Endothelial cell of umbilical vein (primary cell): ENCODE results near the gene FBXO11. TPM values are rescaled to one million over a fixed set of nuclear protein-coding genes. Genes with fewer than 3 reads are reported as not detected.

ENCODE experiments used
- BruUV-seq: library from RNA; stranded (reverse); fragments of 400-500 nt; replicated peaks from 2 replicates; lab custom pipeline; 2021; lab: Mats Ljungman, UMichigan
- CTCF ChIA-PET: fragments of 300-600, 350-600 bp; sonication (Branson Sonifier 250); formaldehyde crosslinking; loops from one replicate; lab custom pipeline; 2021; ENCODE audit warnings: antibody characterized with exemption, inconsistent platforms; lab: Charles Lee
- POLR2A ChIA-PET: fragments of 300-600, 350-600 bp; sonication (Branson Sonifier 250); formaldehyde crosslinking; loops from one replicate; lab custom pipeline; 2021; ENCODE audit warnings: antibody characterized with exemption, inconsistent platforms; lab: Charles Lee
- DNase-seq: peaks from one replicate; pipeline ENCODE4 v3.0.0-alpha.2; 2011; ENCODE audit warnings: low read depth, low spot score
- FAIRE-seq: peaks from 2 replicates; lab custom pipeline; 2011; peaks lifted over from hg19 to GRCh38; lab: Jason Lieb, UNC
- H2AFZ ChIP-seq: 2 replicates; pipeline ENCODE4 v1.6.0; 2012; ENCODE audit warnings: low read depth, low read length, control low read depth, inconsistent platforms
- H3K27ac ChIP-seq: 2 replicates; pipeline ENCODE4 v1.5.1; 2011; ENCODE audit warnings: low read depth, mild to moderate bottlenecking, control low read depth, low read length, moderate library complexity; ENCODE audit not compliant: insufficient read depth
- H3K27me3 ChIP-seq, 2 experiments: 2 replicates each; pipeline versions ENCODE4 v1.6.0 to v1.6.1; 2011; ENCODE audit warnings: low read length in 2 of 2, mixed read lengths in 1 of 2; ENCODE audit not compliant: control insufficient read depth in 2 of 2, insufficient read depth in 2 of 2
- H3K36me3 ChIP-seq, 2 experiments: 2 replicates in 1 of 2; 3 replicates in 1 of 2; pipeline ENCODE4 v1.5.1; 2011; ENCODE audit warnings: low read length in 2 of 2, mild to moderate bottlenecking in 1 of 2, moderate library complexity in 1 of 2; ENCODE audit not compliant: control insufficient read depth in 2 of 2, insufficient read depth in 2 of 2; ENCODE audit errors: extremely low read depth in 1 of 2
- H3K4me1 ChIP-seq: 3 replicates; pipeline ENCODE4 v1.5.1; 2011; ENCODE audit warnings: mild to moderate bottlenecking, low read length; ENCODE audit not compliant: control insufficient read depth, insufficient read depth; ENCODE audit errors: extremely low read depth
- H3K4me2 ChIP-seq: 2 replicates; pipeline ENCODE4 v1.6.1; 2011; ENCODE audit warnings: low read length, control low read depth, mixed read lengths; ENCODE audit not compliant: insufficient read depth
- H3K4me3 ChIP-seq, 3 experiments: fragments of 200-600 bp in 1 of 3; sonication (generic), shearing (Covaris generic) in 1 of 3; replicated peaks in 1 of 3; 2 replicates each; pipeline ENCODE4 v1.5.1; 2011 to 2016; ENCODE audit warnings: control low read depth in 3 of 3, low read length in 3 of 3, mild to moderate bottlenecking in 2 of 3, inconsistent platforms in 1 of 3, low read depth in 1 of 3, moderate library complexity in 1 of 3; ENCODE audit not compliant: insufficient read depth in 1 of 3
- H3K79me2 ChIP-seq: 2 replicates; pipeline ENCODE4 v1.6.0; 2012; ENCODE audit warnings: low read length, inconsistent platforms; ENCODE audit not compliant: control insufficient read depth, insufficient read depth
- H3K9ac ChIP-seq: replicated peaks from 2 replicates; pipeline ENCODE3; 2011; ENCODE audit warnings: low read length, control low read depth; ENCODE audit not compliant: insufficient read depth; ENCODE audit errors: extremely low read depth
- H3K9me1 ChIP-seq: replicated peaks from 3 replicates; pipeline ENCODE4 v1.6.0; 2011; ENCODE audit warnings: mild to moderate bottlenecking, low read length; ENCODE audit not compliant: control insufficient read depth, insufficient read depth; ENCODE audit errors: extremely low read depth
- H3K9me3 ChIP-seq: replicated peaks from 2 replicates; pipeline ENCODE4 v1.5.1; 2012; ENCODE audit warnings: low read length, inconsistent platforms; ENCODE audit not compliant: control insufficient read depth, insufficient read depth
- H4K20me1 ChIP-seq: replicated peaks from 2 replicates; pipeline ENCODE3; 2011; ENCODE audit warnings: mild to moderate bottlenecking, low read length; ENCODE audit not compliant: control insufficient read depth, insufficient read depth; ENCODE audit errors: extremely low read depth
- EZH2 ChIP-seq: IDR thresholded peaks from 2 replicates; pipeline ENCODE4 v1.6.1; 2012; ENCODE audit warnings: borderline replicate concordance, low read depth, mild to moderate bottlenecking, moderate library complexity, low read length, inconsistent platforms; ENCODE audit not compliant: severe bottlenecking
- FOS ChIP-seq: IDR thresholded peaks from 2 replicates; pipeline ENCODE4 v1.6.1; 2011; ENCODE audit warnings: mild to moderate bottlenecking, low read length, moderate library complexity, borderline replicate concordance; ENCODE audit not compliant: insufficient read depth
- GATA2 ChIP-seq: IDR thresholded peaks from 2 replicates; pipeline ENCODE4 v1.7.0; 2011; ENCODE audit warnings: low read depth, mild to moderate bottlenecking, moderate library complexity, mixed read lengths, low read length; ENCODE audit not compliant: insufficient read length, insufficient read depth
- JUN ChIP-seq: IDR thresholded peaks from 2 replicates; pipeline ENCODE4 v1.6.1; 2011; ENCODE audit warnings: borderline replicate concordance, low read depth; ENCODE audit not compliant: insufficient read length, insufficient read depth
- MYC ChIP-seq: IDR thresholded peaks from one replicate; pipeline ENCODE4 v1.6.1; 2011; ENCODE audit warnings: mild to moderate bottlenecking, low read depth, low read length
- POLR2A ChIP-seq: IDR thresholded peaks from 2 replicates; pipeline ENCODE4 v1.6.1; 2012; ENCODE audit warnings: low read depth, mild to moderate bottlenecking, control low read depth, low read length
- POLR2AphosphoS5 ChIP-seq: IDR thresholded peaks from 2 replicates; pipeline ENCODE4 v1.6.1; 2012; ENCODE audit warnings: low read depth, mild to moderate bottlenecking, control low read depth, low read length, moderate library complexity; ENCODE audit not compliant: insufficient read depth
- dilution Hi-C: fragments of 300-500 bp; cut with MboI; formaldehyde crosslinking; loops from one replicate; pipeline ENCODE4 v1.15.0; 2019; ENCODE audit warnings: low sequenced_read_pairs; ENCODE audit not compliant: extremely low pct_ligation_motif_present
- intact Hi-C: fragments of 100-400 bp; cut with micrococcal nuclease; formaldehyde crosslinking; loops from one replicate; pipeline ENCODE4 v1.10.0; 2022
- polyA plus RNA-seq, 4 experiments: library from polyadenylated mRNA; depleted of rRNA in 3 of 4; stranded (reverse) in 3 of 4; unstranded in 1 of 4; fragments of >200 nt; gene quantifications; 2 replicates each; pipeline versions ENCODE4 v1.2.1 to v1.2.3, GENCODE V29; 2011 to 2012; ENCODE audit warnings: missing spikeins in 1 of 4
- total RNA-seq: library from RNA; stranded (reverse); gene quantifications from 2 replicates; pipeline ENCODE4 v1.2.3, GENCODE V29; 2021
- TF ChIP-seq, protein P1 (sequence below), 2 donors: IDR thresholded peaks; 1 replicate in 1 of 2; 2 replicates in 1 of 2; pipeline ENCODE4 v1.5.1; 2011; ENCODE audit warnings: low read length in 2 of 2, mild to moderate bottlenecking in 2 of 2, moderate library complexity in 2 of 2, control low read depth in 1 of 2, inconsistent platforms in 1 of 2, low read depth in 1 of 2; ENCODE audit not compliant: insufficient read depth in 1 of 2; ENCODE audit errors: extremely low read depth in 1 of 2
- TF ChIP-seq, protein P2 (sequence below): IDR thresholded peaks from 2 replicates; pipeline ENCODE4 v1.6.1; 2011; ENCODE audit not compliant: insufficient read depth, insufficient read length

The FBXO11 gene
- total and polyA plus RNA-seq, 2 donors (not counting 3 experiments of a cell fraction or from before 2014, with no cell fraction given) = 23.4 to 59.6 TPM

DNA sequence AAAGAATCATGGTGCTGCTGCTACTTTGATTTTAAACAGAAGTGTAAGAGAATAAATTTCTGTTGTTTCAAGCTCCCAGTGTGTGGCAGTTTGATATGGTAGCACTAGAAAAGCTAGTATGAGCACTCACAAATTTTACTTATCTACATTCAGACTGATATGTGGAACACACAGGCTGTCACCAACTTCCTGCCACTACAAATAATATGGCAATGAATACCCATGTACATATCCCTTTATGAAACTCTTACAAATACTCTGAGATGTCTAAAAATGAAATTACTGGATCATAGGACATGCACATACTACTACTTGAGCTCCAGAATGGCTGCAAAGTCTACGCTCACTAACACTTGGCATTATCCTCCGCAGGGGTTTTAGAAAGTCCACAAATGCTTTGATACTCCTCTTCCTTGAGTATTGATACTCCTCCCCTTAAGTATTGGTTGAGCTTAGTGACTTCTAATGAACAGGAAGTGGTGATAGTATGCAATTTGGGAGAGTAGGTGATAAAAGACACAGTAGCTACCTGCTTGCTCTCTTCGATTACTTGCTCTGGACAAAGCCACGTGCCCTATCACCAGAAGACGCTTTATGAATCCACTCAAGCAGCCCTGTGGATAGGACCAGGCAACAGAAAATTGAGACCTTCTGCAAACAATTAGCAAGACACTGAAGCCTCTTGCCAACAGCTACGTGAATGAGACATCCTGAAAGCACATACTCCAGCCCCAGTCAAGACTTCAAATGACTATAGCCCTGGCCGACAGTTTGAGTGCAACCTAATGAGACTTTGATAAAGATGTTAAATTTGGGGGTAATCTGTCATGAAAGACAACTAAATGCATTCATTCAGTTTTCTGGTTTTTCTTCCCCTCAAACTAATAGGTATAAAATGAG lies 35.4 kb downstream of the FBXO11 start:
- TF ChIP-seq POLR2AphosphoS5 = no peak
- TF ChIP-seq, protein P1, sequence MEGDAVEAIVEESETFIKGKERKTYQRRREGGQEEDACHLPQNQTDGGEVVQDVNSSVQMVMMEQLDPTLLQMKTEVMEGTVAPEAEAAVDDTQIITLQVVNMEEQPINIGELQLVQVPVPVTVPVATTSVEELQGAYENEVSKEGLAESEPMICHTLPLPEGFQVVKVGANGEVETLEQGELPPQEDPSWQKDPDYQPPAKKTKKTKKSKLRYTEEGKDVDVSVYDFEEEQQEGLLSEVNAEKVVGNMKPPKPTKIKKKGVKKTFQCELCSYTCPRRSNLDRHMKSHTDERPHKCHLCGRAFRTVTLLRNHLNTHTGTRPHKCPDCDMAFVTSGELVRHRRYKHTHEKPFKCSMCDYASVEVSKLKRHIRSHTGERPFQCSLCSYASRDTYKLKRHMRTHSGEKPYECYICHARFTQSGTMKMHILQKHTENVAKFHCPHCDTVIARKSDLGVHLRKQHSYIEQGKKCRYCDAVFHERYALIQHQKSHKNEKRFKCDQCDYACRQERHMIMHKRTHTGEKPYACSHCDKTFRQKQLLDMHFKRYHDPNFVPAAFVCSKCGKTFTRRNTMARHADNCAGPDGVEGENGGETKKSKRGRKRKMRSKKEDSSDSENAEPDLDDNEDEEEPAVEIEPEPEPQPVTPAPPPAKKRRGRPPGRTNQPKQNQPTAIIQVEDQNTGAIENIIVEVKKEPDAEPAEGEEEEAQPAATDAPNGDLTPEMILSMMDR (IDR thresholded peaks at IDR 0.05; ENCODE audit: extremely low read depth in 1 of 2, insufficient read depth in 1 of 2, low read depth in 1 of 2, low read length in 2 of 2) = no peak
- TF ChIP-seq POLR2A = no peak
- TF ChIP-seq JUN = no peak
- TF ChIP-seq, protein P2, sequence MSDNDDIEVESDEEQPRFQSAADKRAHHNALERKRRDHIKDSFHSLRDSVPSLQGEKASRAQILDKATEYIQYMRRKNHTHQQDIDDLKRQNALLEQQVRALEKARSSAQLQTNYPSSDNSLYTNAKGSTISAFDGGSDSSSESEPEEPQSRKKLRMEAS = no peak
- no peak for TF ChIP-seq EZH2
- no peak for TF ChIP-seq FOS
- no peak for TF ChIP-seq MYC
- TF ChIP-seq GATA2 = no peak
- dilution Hi-C loops (no loop called here), intact Hi-C loops (no loop called here)
- H3K4me2 ChIP-seq = no peak overlapping the region
- no peaks in the 10 kb centered on the region for H3K27me3 ChIP-seq
- peaks cover 93% of the 10 kb centered on the region for H3K79me2 ChIP-seq
- H3K36me3 ChIP-seq = peaks cover 2 to 6% of the 10 kb centered on the region in 2 experiments
- H3K9me3 ChIP-seq = no peaks in the 10 kb centered on the region
- H3K27ac ChIP-seq = no peak overlapping the region
- no peak overlapping the region for H2AFZ ChIP-seq
- no TSS peak for BruUV-seq
- DNase-seq = no peak
- H4K20me1 ChIP-seq = peaks cover 14% of the 10 kb centered on the region
- FAIRE-seq = no peak
- no peaks in the 10 kb centered on the region for H3K9me1 ChIP-seq
- no peak overlapping the region for H3K9ac ChIP-seq
- peaks cover 28% of the 10 kb centered on the region for H3K4me1 ChIP-seq
- no peak overlapping the region for H3K4me3 ChIP-seq
- ChIA-PET POLR2A (no interaction called here), CTCF (interaction anchor here (0.8 to 3.2 kb wide), 4 partner anchors 8 to 36 kb away, joined by 3 to 14 read pairs (median 4); partner anchors contain the start of gene FBXO11)
